ENCODE measurements around the gene ZNF22. TPM values are rescaled to one million over a fixed set of nuclear protein-coding genes. Genes with fewer than 3 reads are reported as not detected.

ZNF22 gene
- total and polyA plus RNA-seq, 8 donors: 12.6 to 21.8 (median 19.4) TPM

DNA sequence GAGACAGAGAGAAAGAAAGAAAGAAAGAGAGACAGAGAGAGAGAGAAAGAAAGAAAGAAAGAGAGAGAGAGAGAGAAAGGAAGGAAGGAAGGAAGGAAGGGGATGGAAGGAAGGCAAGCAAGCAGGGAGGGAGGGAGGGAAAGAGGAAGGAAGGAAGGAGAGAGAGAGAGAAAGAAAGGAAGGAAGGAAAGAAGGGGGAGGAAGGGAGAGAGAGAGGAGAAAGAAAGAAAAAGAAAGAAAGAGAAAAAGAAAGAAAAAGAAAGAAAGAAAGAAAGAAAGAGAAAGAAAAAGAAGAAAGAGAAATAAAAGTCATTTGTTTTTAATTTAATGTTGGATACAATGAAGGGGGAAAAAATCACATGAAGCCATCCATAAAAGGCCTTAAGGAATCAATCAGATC, 45.8 kb upstream of the ZNF22 start:
- Histone ChIP-seq H3K4me3 (no peak overlapping the region), H3K27ac (no peak overlapping the region), H3K36me3 (peaks cover 0 to 5% (median 0%) of the 10 kb centered on the region in 3 donors), H3K4me1 (peaks cover 7 to 16% (median 13%) of the 10 kb centered on the region in 3 donors), H3K27me3 (no peaks in the 10 kb centered on the region), H3K9me3 (no peaks in the 10 kb centered on the region)
- TF ChIP-seq, protein P1, sequence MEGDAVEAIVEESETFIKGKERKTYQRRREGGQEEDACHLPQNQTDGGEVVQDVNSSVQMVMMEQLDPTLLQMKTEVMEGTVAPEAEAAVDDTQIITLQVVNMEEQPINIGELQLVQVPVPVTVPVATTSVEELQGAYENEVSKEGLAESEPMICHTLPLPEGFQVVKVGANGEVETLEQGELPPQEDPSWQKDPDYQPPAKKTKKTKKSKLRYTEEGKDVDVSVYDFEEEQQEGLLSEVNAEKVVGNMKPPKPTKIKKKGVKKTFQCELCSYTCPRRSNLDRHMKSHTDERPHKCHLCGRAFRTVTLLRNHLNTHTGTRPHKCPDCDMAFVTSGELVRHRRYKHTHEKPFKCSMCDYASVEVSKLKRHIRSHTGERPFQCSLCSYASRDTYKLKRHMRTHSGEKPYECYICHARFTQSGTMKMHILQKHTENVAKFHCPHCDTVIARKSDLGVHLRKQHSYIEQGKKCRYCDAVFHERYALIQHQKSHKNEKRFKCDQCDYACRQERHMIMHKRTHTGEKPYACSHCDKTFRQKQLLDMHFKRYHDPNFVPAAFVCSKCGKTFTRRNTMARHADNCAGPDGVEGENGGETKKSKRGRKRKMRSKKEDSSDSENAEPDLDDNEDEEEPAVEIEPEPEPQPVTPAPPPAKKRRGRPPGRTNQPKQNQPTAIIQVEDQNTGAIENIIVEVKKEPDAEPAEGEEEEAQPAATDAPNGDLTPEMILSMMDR (IDR thresholded peaks at IDR 0.05): no peak
- FAIRE-seq (no peak), DNase-seq (no peak), ATAC-seq (no peak)
- intact Hi-C loops (cut with DNase I): no loop called here

DNA sequence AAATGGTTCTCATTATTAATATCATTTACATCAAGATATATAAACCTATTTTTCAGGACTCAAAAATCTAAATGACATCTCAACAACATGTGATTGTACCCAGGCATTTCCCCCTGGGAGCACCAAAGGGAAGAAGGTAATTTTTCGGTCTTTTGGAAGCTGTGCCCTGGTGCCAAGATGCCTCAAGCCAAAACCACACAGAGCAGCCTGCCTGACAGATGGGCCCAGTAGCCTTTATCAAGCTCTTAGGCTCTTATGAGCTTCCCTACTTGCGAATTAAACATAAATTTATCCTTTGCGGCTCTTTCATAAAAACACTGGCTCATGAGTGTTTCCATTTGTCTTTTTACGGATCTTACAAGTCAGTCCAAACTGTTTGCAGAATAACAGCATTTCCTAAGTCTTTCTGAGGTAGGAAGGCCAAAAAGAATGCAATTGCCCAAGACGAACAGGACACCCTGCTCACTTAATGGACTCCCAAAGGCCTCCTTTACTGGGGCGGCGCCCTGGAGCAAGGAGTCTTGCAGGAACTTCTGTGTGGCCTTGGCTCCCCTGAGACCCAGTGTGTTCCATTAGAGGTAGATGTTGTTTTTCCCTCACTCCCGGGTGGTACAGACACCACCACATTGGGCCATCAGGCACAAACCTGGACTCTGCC, 45.2 kb upstream of the ZNF22 start:
- no peak for FAIRE-seq
- Histone ChIP-seq H3K27ac (no peak overlapping the region), H3K4me1 (peaks cover 7 to 13% (median 13%) of the 10 kb centered on the region in 3 donors), H3K9me3 (no peaks in the 10 kb centered on the region), H3K27me3 (no peaks in the 10 kb centered on the region), H3K4me3 (no peak overlapping the region), H3K36me3 (peaks cover 0 to 5% (median 0%) of the 10 kb centered on the region in 3 donors)
- intact Hi-C loops (cut with DNase I): no loop called here
- 84 to 95% methylated on average over 8 of the region's 8 CpGs for WGBS, 2 donors
- TF ChIP-seq, protein P1 (IDR thresholded peaks at IDR 0.05): no peak
- peak in 1 of 6 donors; percentile 15 for DNase-seq
- no peak for ATAC-seq

DNA sequence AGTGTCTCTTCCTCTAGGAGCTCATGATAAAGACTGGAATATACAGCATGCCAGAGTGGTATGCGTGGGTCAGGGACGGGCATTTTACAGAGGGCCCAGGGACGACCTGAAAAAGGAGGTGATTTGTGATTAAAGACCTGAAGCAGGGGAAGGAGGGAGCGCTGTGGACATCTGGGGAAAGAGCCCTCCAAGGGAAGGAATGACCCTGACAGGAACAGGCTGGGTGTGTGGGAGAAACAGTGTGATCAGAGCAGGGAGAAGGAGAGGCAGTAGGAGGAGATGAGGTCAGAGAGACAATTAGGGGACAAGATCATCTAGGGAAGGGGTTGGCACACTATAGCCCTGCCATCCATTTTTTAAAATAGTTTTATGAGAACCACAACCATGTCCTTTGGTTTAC, 44.5 kb upstream of the ZNF22 start:
- DNase-seq: peak in 1 of 6 donors; percentile 7

DNA sequence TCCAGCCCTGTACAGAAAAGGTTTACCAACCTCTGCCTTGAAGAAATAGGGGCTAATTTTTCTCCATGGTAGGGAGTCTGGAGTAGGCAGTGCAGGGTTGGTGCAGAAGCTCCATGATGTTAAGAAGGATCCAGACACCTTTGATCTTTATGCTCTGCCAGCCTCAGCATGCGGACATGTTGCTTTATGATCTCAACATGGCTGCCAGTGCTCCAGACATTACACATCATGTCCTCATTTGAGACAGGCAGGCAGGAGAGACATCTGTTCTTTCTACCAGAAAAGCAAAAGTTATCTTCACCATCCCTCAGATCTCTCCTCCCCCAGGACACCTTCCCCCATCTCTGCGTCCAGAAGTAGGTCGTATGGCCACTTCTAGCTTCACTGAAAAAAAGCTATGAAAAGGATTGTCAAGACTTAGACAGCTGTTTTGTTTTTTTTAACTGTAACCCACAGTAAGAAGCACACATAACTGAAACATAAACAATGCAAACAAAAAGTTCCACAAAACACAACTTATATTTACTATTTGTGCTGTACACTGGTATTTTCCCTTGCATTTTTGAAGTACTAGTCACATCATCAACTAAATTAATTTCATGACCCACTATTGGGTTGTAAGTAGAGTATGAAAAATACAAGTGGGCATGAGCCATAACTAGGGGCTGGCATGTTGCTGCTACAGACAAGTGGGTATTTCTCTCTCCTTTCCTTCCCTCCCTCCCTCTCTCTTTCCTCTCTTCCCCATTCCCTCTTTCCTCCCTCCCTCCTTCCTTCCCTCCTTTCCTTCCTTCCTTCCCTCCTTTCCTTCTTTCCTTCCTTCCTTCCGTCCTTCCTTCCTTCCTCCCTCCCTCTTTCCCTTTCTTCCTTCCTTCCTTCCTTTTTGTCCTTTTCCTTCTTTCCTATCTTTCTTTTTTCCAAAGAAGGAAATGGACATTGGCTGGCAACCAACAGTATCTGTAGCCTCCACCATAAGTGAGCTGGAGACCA, 43.7 kb upstream of the ZNF22 start:
- peaks cover 0 to 5% (median 0%) of the 10 kb centered on the region in 3 donors for H3K36me3 ChIP-seq
- ATAC-seq (no peak), DNase-seq (peak in 1 of 6 donors; percentile 8), FAIRE-seq (no peak)
- no peaks in the 10 kb centered on the region for H3K27me3 ChIP-seq
- no peak overlapping the region for H3K4me3 ChIP-seq
- no peaks in the 10 kb centered on the region for H3K9me3 ChIP-seq
- TF ChIP-seq, protein P1 (IDR thresholded peaks at IDR 0.05): no peak
- 93 to 94% methylated on average over 4 of the region's 4 CpGs for WGBS, 2 donors
- peak overlapping the region in 1 of 4 donors; percentile 92 for H3K27ac ChIP-seq
- intact Hi-C loops (cut with DNase I): no loop called here
- H3K4me1 ChIP-seq: peaks cover 7 to 13% (median 13%) of the 10 kb centered on the region in 3 donors

More for the DNA sequence above, 44.5 kb upstream of the ZNF22 start:
- FAIRE-seq: no peak
- no peak overlapping the region for H3K27ac ChIP-seq
- H3K9me3 ChIP-seq: no peaks in the 10 kb centered on the region
- no peak overlapping the region for H3K4me3 ChIP-seq
- no peak for ATAC-seq
- H3K4me1 ChIP-seq: peaks cover 7 to 13% (median 13%) of the 10 kb centered on the region in 3 donors
- 90% methylated on average over 4 of the region's 4 CpGs for WGBS, 2 donors
- H3K27me3 ChIP-seq: no peaks in the 10 kb centered on the region
- TF ChIP-seq, protein P1 (IDR thresholded peaks at IDR 0.05): no peak
- intact Hi-C loops (cut with DNase I): no loop called here
- peaks cover 0 to 5% (median 0%) of the 10 kb centered on the region in 3 donors for H3K36me3 ChIP-seq
